ENCODE data around the gene KPNA1.

Gene KPNA1

GRCh38 chr3:122394173-122394572 is 120.6 kb downstream of the KPNA1 start:
- H3K4me3 ChIP-seq (ENCODE audit: low read depth, low read length) = no peak overlapping the region
- no peak for DNase-seq (ENCODE audit: low read depth)

GRCh38 chr3:122392868-122393844 is 121.6 kb downstream of the KPNA1 start:
- no peak overlapping the region for H3K4me3 ChIP-seq (ENCODE audit: low read depth, low read length)
- no peak for DNase-seq (ENCODE audit: low read depth)

- no peak for DNase-seq (ENCODE audit: low read depth)
- H3K4me3 ChIP-seq (ENCODE audit: low read depth, low read length) = no peak overlapping the region
Measured at GRCh38 chr3:122391681-122392446, 122.9 kb downstream of the KPNA1 start.

- H3K4me3 ChIP-seq (ENCODE audit: low read depth, low read length) = no peak overlapping the region
- DNase-seq (ENCODE audit: low read depth) = no peak
Measured at GRCh38 chr3:122390665-122391064, 124.1 kb downstream of the KPNA1 start.

DNA sequence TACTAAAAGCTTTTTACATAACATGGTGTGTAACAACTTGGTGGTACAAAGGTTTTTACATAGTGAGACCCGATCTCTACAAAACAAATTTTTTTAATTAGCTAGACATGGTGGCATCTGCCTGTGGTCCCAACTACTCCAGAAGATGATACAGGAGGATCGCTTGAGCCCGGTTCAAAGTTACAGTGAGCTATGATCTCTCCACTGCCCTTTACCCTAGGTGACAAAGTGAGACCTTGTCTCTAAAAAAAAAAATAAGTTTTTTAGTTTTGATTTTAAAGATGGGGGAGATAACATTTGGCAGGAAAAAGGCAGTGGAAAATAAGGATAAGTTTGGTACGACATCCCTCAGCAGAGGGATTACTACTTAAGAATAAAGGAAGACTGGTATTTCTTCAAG is 124.8 kb downstream of the KPNA1 start:
- no peak overlapping the region for H3K4me3 ChIP-seq (ENCODE audit: low read depth, low read length)
- DNase-seq (ENCODE audit: low read depth) = no peak

GRCh38 chr3:122389197-122389596 is 125.5 kb downstream of the KPNA1 start:
- DNase-seq (ENCODE audit: low read depth) = no peak
- H3K4me3 ChIP-seq (ENCODE audit: low read depth, low read length) = no peak overlapping the region

DNA sequence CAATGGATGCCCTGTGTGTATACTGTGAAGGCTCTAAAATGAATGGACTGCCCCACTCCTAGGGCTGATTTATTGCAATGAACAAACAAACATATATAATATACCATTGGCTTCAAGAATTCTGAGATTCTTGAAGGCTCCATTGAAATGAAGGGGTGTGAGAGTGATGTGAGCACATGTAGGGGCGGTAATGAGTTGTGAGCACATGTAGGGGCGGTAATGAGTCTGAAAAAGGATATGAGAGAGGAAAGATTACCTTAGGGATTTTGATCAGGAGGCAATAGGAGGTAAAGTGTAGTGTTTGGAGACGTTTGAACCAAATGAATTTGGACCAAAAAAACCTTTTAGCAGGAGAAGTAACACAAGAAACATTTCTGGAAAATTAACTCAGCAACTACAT is 127.0 kb downstream of the KPNA1 start:
- H3K4me3 ChIP-seq (ENCODE audit: low read depth, low read length) = no peak overlapping the region
- no peak for DNase-seq (ENCODE audit: low read depth)

- peak within 1 kb of the TSS; percentile 95 for H3K4me3 ChIP-seq (ENCODE audit: low read depth, low read length)
Measured at GRCh38 chr3:122383771-122384697, 130.7 kb downstream of the KPNA1 start, which contains the start of gene FAM162A. Gene FAM162A (plus strand): TSS chr3:122384182. CDS start chr3:122384266, 84 bp downstream.

DNA sequence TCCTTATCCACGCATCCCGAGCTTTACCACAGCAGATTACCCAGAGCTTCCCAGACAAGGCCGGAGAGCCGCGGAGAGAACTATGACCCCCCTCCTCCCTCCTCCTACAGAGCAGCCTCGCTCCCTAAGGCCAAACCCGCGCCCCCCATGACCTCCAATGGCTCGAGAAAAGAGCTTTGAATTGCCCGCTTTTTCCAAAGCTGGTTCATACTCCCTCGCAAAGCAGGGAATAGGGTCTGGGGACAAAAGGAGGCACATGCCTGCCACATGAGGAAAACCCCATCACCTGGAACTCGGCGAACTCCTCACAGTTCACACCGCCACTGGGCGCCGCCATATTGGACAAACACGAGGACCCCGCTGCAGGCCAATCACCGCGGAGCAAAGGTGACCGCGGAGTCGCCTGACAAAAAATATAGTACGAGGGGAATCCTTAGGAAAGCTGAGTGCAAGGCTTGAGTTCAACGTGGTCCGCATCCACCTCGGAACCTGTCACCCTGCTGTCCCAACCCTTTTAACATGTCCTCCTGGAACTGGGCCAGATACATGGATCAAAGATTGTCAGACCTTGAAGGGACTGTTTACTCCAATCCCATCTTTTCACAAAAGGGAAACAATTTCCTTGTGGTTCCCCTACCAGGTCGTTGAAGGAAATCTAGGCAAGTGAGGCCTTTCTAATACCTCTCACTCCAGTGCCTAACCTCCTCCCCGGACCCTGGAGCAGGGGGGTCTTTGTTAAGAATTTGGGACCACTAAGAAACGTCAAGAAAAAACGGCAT is 131.7 kb downstream of the KPNA1 start, which contains the start of gene MIX23:
TSS of gene MIX23 (minus strand) at position 344 of the 779 bp plus-strand sequence. CDS start at position 337, 7 bp downstream.
- peak within 1 kb of the TSS; percentile 95 for H3K4me3 ChIP-seq (ENCODE audit: low read depth, low read length)
- peak; percentile 45 for DNase-seq (ENCODE audit: low read depth)

More at GRCh38 chr3:122383771-122384697, 130.7 kb downstream of the KPNA1 start, which contains the start of gene FAM162A:
- peak; percentile 63 for DNase-seq (ENCODE audit: low read depth)

DNA sequence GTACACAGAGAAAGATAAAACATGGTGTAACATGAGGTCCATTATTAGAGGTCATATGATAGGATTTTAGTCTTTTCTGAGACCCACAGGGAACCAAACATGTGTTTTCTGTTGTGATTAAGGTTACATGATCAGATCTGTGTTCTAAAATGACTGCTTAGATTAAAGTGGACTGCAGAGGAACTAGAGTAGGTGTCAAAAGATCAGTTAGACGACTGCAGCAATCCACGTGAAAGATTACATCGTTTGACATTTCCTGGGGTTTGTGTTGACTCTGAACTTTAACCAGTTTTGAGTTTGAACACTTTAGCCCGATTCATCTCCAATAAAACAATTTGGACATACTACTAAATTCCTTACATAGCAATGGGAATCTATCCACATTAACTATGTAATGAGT is 136.8 kb downstream of the KPNA1 start:
- H3K4me3 ChIP-seq (ENCODE audit: low read depth, low read length) = no peak overlapping the region
- DNase-seq (ENCODE audit: low read depth) = no peak

DNA sequence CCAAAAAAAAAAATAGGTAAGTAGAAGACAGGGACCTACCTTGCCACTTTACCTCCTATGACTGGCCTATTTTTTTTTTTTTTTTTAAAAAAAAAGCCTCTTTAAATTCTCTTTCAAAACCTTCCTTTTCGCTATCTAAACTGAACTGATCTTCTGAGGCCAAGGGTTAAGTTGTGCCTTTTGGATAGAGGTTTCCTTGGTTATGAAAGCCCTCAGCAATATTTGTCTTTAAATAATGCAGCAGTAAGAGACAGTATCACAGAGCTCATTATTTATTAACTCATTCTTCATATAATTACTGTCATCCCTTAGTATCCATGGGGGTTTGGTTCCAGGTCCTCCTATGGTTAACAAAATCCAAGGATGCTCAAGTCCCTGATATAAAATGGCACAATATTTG is 140.7 kb downstream of the KPNA1 start:
- no peak overlapping the region for H3K4me3 ChIP-seq (ENCODE audit: low read depth, low read length)
- DNase-seq (ENCODE audit: low read depth) = no peak

Measured in skeletal muscle cell (primary cell).